GM23248 (cell line): ENCODE data around the gene PROCA1. TPM values are rescaled to one million over a fixed set of nuclear protein-coding genes. Genes with fewer than 3 reads are reported as not detected.

Experiments
- DNase-seq: peaks from one replicate; pipeline ENCODE4 v3.0.0-alpha.2; 2015
- H2AFZ ChIP-seq: fragments of 200-600 bp; sonication (generic); 2 replicates; pipeline ENCODE4 v1.6.1; 2016; ENCODE audit warnings: antibody characterized with exemption
- H3F3A ChIP-seq: fragments of 200-600 bp; sonication (generic); 2 replicates; pipeline ENCODE4 v1.6.1; 2016; ENCODE audit warnings: mild to moderate bottlenecking, antibody characterized with exemption, mixed run types; ENCODE audit not compliant: insufficient read depth
- H3K27ac ChIP-seq: fragments of 200-600 bp; sonication (generic); 2 replicates; pipeline ENCODE4 v1.5.1; 2016; ENCODE audit warnings: mild to moderate bottlenecking
- H3K27me3 ChIP-seq: fragments of 200-600 bp; sonication (generic); replicated peaks from 2 replicates; pipeline ENCODE4 v1.6.1; 2016; ENCODE audit warnings: mild to moderate bottlenecking; ENCODE audit not compliant: insufficient read depth
- H3K36me3 ChIP-seq: fragments of 200-600 bp; sonication (generic); 2 replicates; pipeline ENCODE4 v1.6.1; 2016; ENCODE audit warnings: low read depth, mild to moderate bottlenecking
- H3K4me1 ChIP-seq: fragments of 200-600 bp; sonication (generic); 2 replicates; pipeline ENCODE4 v1.6.1; 2016; ENCODE audit warnings: mild to moderate bottlenecking; ENCODE audit not compliant: insufficient read depth
- H3K4me2 ChIP-seq: fragments of 200-600 bp; sonication (generic); one replicate; pipeline ENCODE4 v1.6.1; 2016; ENCODE audit warnings: mild to moderate bottlenecking; ENCODE audit not compliant: unreplicated experiment
- H3K4me3 ChIP-seq: fragments of 200-600 bp; sonication (generic); 2 replicates; pipeline ENCODE4 v1.5.1; 2016; ENCODE audit warnings: mild to moderate bottlenecking
- H3K79me2 ChIP-seq: fragments of 200-600 bp; sonication (generic); 2 replicates; pipeline ENCODE4 v1.6.1; 2016; ENCODE audit warnings: mild to moderate bottlenecking; ENCODE audit not compliant: insufficient read depth
- H3K9ac ChIP-seq: fragments of 200-600 bp; sonication (generic); 2 replicates; pipeline ENCODE4 v1.6.1; 2016; ENCODE audit warnings: mild to moderate bottlenecking
- H3K9me2 ChIP-seq: fragments of 200-600 bp; sonication (generic); 2 replicates; pipeline ENCODE4 v1.6.1; 2016; ENCODE audit warnings: mixed run types, mild to moderate bottlenecking, moderate library complexity; ENCODE audit not compliant: insufficient read depth
- H3K9me3 ChIP-seq: fragments of 200-600 bp; sonication (generic); one replicate; pipeline ENCODE4 v1.6.1; 2017; ENCODE audit warnings: low read depth
- H4K20me1 ChIP-seq: fragments of 200-600 bp; sonication (generic); 2 replicates; pipeline ENCODE4 v1.6.0; 2016; ENCODE audit not compliant: insufficient read depth
- EZH2 ChIP-seq: fragments of 200-600 bp; sonication (generic); IDR thresholded peaks from 2 replicates; pipeline ENCODE4 v1.6.1; 2018; ENCODE audit warnings: antibody characterized with exemption, mild to moderate bottlenecking; ENCODE audit not compliant: insufficient read depth, poor library complexity, severe bottlenecking
- EZH2phosphoT487 ChIP-seq: fragments of 200-600 bp; sonication (generic); IDR thresholded peaks from 2 replicates; pipeline ENCODE4 v1.6.1; 2018; ENCODE audit warnings: antibody characterized with exemption, moderate library complexity, mild to moderate bottlenecking, low read depth; ENCODE audit not compliant: insufficient read depth
- WGBS, 2 experiments: methylation state at CpG; one replicate each; pipeline ENCODE4 v1.1.6; 2015 to 2017; ENCODE audit warnings: low lambda C conversion rate in 2 of 2, low coverage in 1 of 2; ENCODE audit errors: missing lambda C conversion rate in 2 of 2; 5-methylcytosine and 5-hydroxymethylcytosine counted together
- in situ Hi-C: fragments of 300-500 bp; cut with MboI; formaldehyde crosslinking; loops from 2 replicates; pipeline ENCODE4 v1.15.0; 2020
- polyA plus RNA-seq: library from polyadenylated mRNA; unstranded; fragments of >200 nt; fragmentation: Nextera tagmentation; extraction: Ambion mirVana; gene quantifications from 2 replicates; pipeline ENCODE4 v1.2.1, GENCODE V29; 2016
- total RNA-seq: library from RNA; depleted of rRNA; stranded (reverse); fragments of >200 nt; shearing (Covaris generic); gene quantifications from 2 replicates; pipeline ENCODE4 v1.2.3, GENCODE V29; 2014

Gene PROCA1
- total and polyA plus RNA-seq, 2 experiments from 2014 or later: 0.41 to 0.65 TPM

- peaks cover 24% of the 10 kb centered on the region; the same call in 1 of the 2 replicates for H3K36me3 ChIP-seq
- H3K9me2 ChIP-seq: no peaks in the 10 kb centered on the region
Observed at GRCh38 chr17:28716740-28717577, 5.3 kb upstream of the PROCA1 start.

GRCh38 chr17:28715217-28715616, 3.5 kb upstream of the PROCA1 start:
- Histone ChIP-seq H3K4me3 (no peak overlapping the region), H3K9me2 (no peaks in the 10 kb centered on the region), H3K9ac (no peak overlapping the region), H3K27me3 (no peaks in the 10 kb centered on the region), H3K36me3 (0 out of 2 replicates have a peak, but pooled peaks cover 12% of the 10 kb centered on the region), H3K79me2 (peaks cover 32% of the 10 kb centered on the region), H2AFZ (no peak overlapping the region), H3K9me3 (no peaks in the 10 kb centered on the region), H3K4me1 (peaks cover 18% of the 10 kb centered on the region), H3F3A (peaks cover 22% of the 10 kb centered on the region), H4K20me1 (no peaks in the 10 kb centered on the region), H3K27ac (no peak overlapping the region), H3K4me2 (no peak overlapping the region)
- no peak for DNase-seq
- TF ChIP-seq EZH2phosphoT487: no peak
- TF ChIP-seq EZH2: no peak
- in situ Hi-C loops: no loop called here
- 89 to 100% methylated on average over 2 of the region's 2 CpGs for WGBS, 2 experiments

More at GRCh38 chr17:28716740-28717577, 5.3 kb upstream of the PROCA1 start:
- 2% methylated on average over 50 to 61 of the region's 63 CpGs for WGBS, 2 experiments
- H3K9ac ChIP-seq: peak overlapping the region; percentile 93
- no peaks in the 10 kb centered on the region for H3K9me3 ChIP-seq
- no peaks in the 10 kb centered on the region for H4K20me1 ChIP-seq
- no peak for TF ChIP-seq EZH2phosphoT487
- no peak for TF ChIP-seq EZH2
- peaks cover 50% of the 10 kb centered on the region for H3K79me2 ChIP-seq
- peaks cover 21% of the 10 kb centered on the region for H3K4me1 ChIP-seq
- in situ Hi-C loops: no loop called here
- peak overlapping the region; percentile 83 for H3K4me3 ChIP-seq
- H2AFZ ChIP-seq: peak overlapping the region; percentile 53
- H3F3A ChIP-seq: peaks cover 31% of the 10 kb centered on the region
- peak overlapping the region; percentile 93 for H3K4me2 ChIP-seq
- peak; percentile 73 for DNase-seq
- H3K27me3 ChIP-seq: no peaks in the 10 kb centered on the region
- peak overlapping the region; percentile 87 for H3K27ac ChIP-seq

- Histone ChIP-seq H3K9me2 (no peaks in the 10 kb centered on the region), H2AFZ (no peak overlapping the region), H3K36me3 (0 out of 2 replicates have a peak, but pooled peaks cover 12% of the 10 kb centered on the region), H3K27me3 (no peaks in the 10 kb centered on the region), H3K4me1 (peaks cover 18% of the 10 kb centered on the region), H3K27ac (no peak overlapping the region), H4K20me1 (no peaks in the 10 kb centered on the region), H3K9me3 (no peaks in the 10 kb centered on the region), H3K4me2 (no peak overlapping the region), H3K4me3 (no peak overlapping the region), H3K79me2 (peaks cover 28% of the 10 kb centered on the region), H3K9ac (no peak overlapping the region), H3F3A (peaks cover 27% of the 10 kb centered on the region)
- TF ChIP-seq EZH2 (no peak), EZH2phosphoT487 (no peak)
- no peak for DNase-seq
- 67 to 70% methylated on average over 3 of the region's 3 CpGs for WGBS, 2 experiments
- in situ Hi-C loops: no loop called here
Observed at GRCh38 chr17:28714281-28714680, 2.6 kb upstream of the PROCA1 start.

- H3K9me3 ChIP-seq: no peaks in the 10 kb centered on the region
- WGBS, 2 experiments: 81 to 84% methylated on average over 7 of the region's 7 CpGs
- H3K4me3 ChIP-seq: no peak overlapping the region
- H3K4me1 ChIP-seq: peaks cover 7% of the 10 kb centered on the region; the same call in 1 of the 2 replicates
- H3K9ac ChIP-seq: no peak overlapping the region
- H3K9me2 ChIP-seq: no peaks in the 10 kb centered on the region
- no peak for DNase-seq
- no peaks in the 10 kb centered on the region for H3K27me3 ChIP-seq
- H3F3A ChIP-seq: peaks cover 21% of the 10 kb centered on the region
- H3K36me3 ChIP-seq: 0 out of 2 replicates have a peak, but pooled peaks cover 12% of the 10 kb centered on the region
- no peak overlapping the region for H2AFZ ChIP-seq
- H4K20me1 ChIP-seq: no peaks in the 10 kb centered on the region
- in situ Hi-C loops: no loop called here
- peaks cover 28% of the 10 kb centered on the region for H3K79me2 ChIP-seq
- TF ChIP-seq EZH2 (no peak), EZH2phosphoT487 (no peak)
- no peak overlapping the region for H3K4me2 ChIP-seq
- H3K27ac ChIP-seq: no peak overlapping the region
Observed at GRCh38 chr17:28712705-28713415, 1.2 kb upstream of the PROCA1 start.
